ENCODE measurements around the gene SURF1. TPM values are rescaled to one million over a fixed set of nuclear protein-coding genes. Genes with fewer than 3 reads are reported as not detected.

The SURF1 gene
- total RNA-seq, 4 donors from 2014 or later = 14.2 to 66.1 (median 50.2) TPM

GRCh38 chr9:133315997-133316396 is 40.3 kb downstream of the SURF1 start:
- Histone ChIP-seq H3K4me3 (no peak overlapping the region), H3K4me1 (no peaks in the 10 kb centered on the region), H3K27me3 (no peaks in the 10 kb centered on the region), H3K36me3 (no peaks in the 10 kb centered on the region), H3K9me3 (no peaks in the 10 kb centered on the region), H3K27ac (no peak overlapping the region)
- no peak for DNase-seq
- TF ChIP-seq EP300 (IDR thresholded peaks at IDR 0.05; ENCODE audit: low read depth) (no peak), POLR2AphosphoS5 (IDR thresholded peaks at IDR 0.05) (no peak), POLR2A (IDR thresholded peaks at IDR 0.05) (no peak)
- TF ChIP-seq, protein P1, sequence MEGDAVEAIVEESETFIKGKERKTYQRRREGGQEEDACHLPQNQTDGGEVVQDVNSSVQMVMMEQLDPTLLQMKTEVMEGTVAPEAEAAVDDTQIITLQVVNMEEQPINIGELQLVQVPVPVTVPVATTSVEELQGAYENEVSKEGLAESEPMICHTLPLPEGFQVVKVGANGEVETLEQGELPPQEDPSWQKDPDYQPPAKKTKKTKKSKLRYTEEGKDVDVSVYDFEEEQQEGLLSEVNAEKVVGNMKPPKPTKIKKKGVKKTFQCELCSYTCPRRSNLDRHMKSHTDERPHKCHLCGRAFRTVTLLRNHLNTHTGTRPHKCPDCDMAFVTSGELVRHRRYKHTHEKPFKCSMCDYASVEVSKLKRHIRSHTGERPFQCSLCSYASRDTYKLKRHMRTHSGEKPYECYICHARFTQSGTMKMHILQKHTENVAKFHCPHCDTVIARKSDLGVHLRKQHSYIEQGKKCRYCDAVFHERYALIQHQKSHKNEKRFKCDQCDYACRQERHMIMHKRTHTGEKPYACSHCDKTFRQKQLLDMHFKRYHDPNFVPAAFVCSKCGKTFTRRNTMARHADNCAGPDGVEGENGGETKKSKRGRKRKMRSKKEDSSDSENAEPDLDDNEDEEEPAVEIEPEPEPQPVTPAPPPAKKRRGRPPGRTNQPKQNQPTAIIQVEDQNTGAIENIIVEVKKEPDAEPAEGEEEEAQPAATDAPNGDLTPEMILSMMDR (IDR thresholded peaks at IDR 0.05) = no peak
- intact Hi-C loops (cut with DNase I; ENCODE audit: low total_unique reads) (no loop called here), in situ Hi-C loops (cut with MboI; ENCODE audit: low pct_ligation_motif_present in 1 of 4, low pct_unique_long_range_greater_than_20kb in 1 of 4, low sequenced_read_pairs in 3 of 4) (no loop called here)
- 60 to 74% methylated on average over 2 of the region's 2 CpGs for WGBS, 2 donors (ENCODE audit: low coverage in 1 of 2)

DNA sequence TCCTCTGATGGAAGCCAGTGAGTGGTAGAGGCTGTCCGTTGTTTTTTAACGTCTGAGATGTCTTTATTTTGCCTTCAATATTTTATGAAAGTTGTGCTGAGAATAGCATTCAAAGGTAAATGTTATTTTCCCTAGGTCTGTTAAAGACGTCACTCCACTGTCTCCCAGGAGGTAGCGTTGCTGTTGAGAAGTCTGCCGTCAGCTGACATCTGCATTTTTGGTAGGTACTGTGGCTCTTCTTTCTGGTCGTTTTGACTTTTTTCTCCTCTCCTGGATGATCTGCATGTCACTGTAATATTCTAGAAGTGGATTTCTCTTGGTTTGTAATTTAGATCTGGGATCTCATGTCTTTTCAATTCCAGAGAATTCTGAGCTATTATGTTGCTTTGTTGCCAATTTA is 46.7 kb downstream of the SURF1 start:
- in situ Hi-C loops (cut with MboI; ENCODE audit: low pct_ligation_motif_present in 1 of 4, low pct_unique_long_range_greater_than_20kb in 1 of 4, low sequenced_read_pairs in 3 of 4) (no loop called here), intact Hi-C loops (cut with DNase I; ENCODE audit: low total_unique reads) (no loop called here)
- 87 to 93% methylated on average over 6 of the region's 6 CpGs for WGBS, 2 donors (ENCODE audit: low coverage in 1 of 2)
- Histone ChIP-seq H3K9me3 (no peaks in the 10 kb centered on the region), H3K4me3 (no peak overlapping the region), H3K4me1 (no peaks in the 10 kb centered on the region), H3K36me3 (no peaks in the 10 kb centered on the region), H3K27ac (no peak overlapping the region), H3K27me3 (no peaks in the 10 kb centered on the region)
- TF ChIP-seq EP300 (IDR thresholded peaks at IDR 0.05; ENCODE audit: low read depth) = no peak
- TF ChIP-seq POLR2A (IDR thresholded peaks at IDR 0.05) = no peak
- TF ChIP-seq POLR2AphosphoS5 (IDR thresholded peaks at IDR 0.05) = no peak
- TF ChIP-seq, protein P1 (IDR thresholded peaks at IDR 0.05) = no peak
- no peak for DNase-seq

GRCh38 chr9:133307301-133307700 is 49.0 kb downstream of the SURF1 start:
- DNase-seq = no peak
- Histone ChIP-seq H3K36me3 (no peaks in the 10 kb centered on the region), H3K9me3 (no peaks in the 10 kb centered on the region), H3K27ac (no peak overlapping the region), H3K27me3 (no peaks in the 10 kb centered on the region), H3K4me3 (no peak overlapping the region), H3K4me1 (no peaks in the 10 kb centered on the region)
- in situ Hi-C loops (cut with MboI; ENCODE audit: low pct_ligation_motif_present in 1 of 4, low pct_unique_long_range_greater_than_20kb in 1 of 4, low sequenced_read_pairs in 3 of 4) (no loop called here), intact Hi-C loops (cut with DNase I; ENCODE audit: low total_unique reads) (no loop called here)
- TF ChIP-seq, protein P1 (IDR thresholded peaks at IDR 0.05) = no peak
- TF ChIP-seq POLR2A (IDR thresholded peaks at IDR 0.05) (no peak), POLR2AphosphoS5 (IDR thresholded peaks at IDR 0.05) (no peak), EP300 (IDR thresholded peaks at IDR 0.05; ENCODE audit: low read depth) (no peak)
- 74 to 76% methylated on average over 8 to 16 of the region's 16 CpGs for WGBS, 2 donors (ENCODE audit: low coverage in 1 of 2)

DNA sequence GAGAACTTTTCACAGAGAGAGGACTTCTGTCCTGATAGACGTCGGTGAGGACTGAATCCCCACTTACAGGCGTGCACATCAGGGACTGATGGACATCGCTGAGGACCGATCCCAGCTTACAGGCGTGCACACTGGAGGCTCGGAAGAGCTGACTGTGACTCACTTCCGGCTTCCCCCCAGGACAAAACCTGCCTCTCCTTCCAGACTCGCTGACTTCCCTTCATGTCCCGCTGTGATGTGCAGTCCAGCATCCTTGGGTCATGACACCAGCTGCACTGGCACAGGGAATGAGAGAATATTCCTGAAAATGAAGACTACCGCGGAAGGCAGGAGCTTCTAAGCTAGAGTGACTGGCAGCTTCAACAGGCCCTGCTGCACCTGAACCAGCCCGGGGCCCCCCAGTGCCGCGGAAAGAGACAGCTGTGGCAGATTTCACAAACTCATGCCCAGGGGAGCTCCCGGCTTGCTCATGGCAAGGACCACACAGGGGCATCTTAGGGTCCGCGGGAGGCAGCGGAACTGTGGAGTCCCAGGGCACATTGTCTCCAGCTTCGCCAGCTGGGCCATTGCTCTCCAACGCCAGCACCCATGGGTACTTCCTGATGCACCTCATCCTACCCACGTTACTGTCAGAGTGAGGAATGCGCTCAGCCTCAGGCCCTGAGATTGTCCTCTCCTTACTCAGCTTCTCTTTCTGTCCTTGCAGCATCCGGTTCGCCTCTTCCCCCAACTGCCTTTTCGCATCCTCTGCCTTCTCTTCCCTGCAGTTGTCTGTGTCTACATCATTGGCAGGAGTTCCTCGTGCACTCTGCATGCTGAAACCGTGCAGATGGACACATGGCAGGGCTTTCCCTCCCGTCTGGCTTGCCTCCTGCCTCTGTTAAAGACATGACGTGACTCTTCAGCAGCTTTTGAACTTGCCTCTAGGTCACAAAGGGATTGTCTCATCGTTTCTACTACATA is 49.8 kb downstream of the SURF1 start:
- intact Hi-C loops (cut with DNase I; ENCODE audit: low total_unique reads) (no loop called here), in situ Hi-C loops (cut with MboI; ENCODE audit: low pct_ligation_motif_present in 1 of 4, low pct_unique_long_range_greater_than_20kb in 1 of 4, low sequenced_read_pairs in 3 of 4) (no loop called here)
- H3K36me3 ChIP-seq = no peaks in the 10 kb centered on the region
- H3K4me1 ChIP-seq = no peaks in the 10 kb centered on the region
- DNase-seq = no peak
- no peak overlapping the region for H3K4me3 ChIP-seq
- H3K9me3 ChIP-seq = no peaks in the 10 kb centered on the region
- TF ChIP-seq EP300 (IDR thresholded peaks at IDR 0.05; ENCODE audit: low read depth) (no peak), POLR2AphosphoS5 (IDR thresholded peaks at IDR 0.05) (no peak), POLR2A (IDR thresholded peaks at IDR 0.05) (no peak)
- TF ChIP-seq, protein P1 (IDR thresholded peaks at IDR 0.05) = no peak
- no peak overlapping the region for H3K27ac ChIP-seq
- H3K27me3 ChIP-seq = no peaks in the 10 kb centered on the region
- 49 to 74% methylated on average over 6 to 25 of the region's 31 CpGs for WGBS, 2 donors (ENCODE audit: low coverage in 1 of 2)
